Uterus (tissue), 2 donors: ENCODE measurements around the gene CHRM4.

Experiments used
- POLR2A ChIP-seq, 2 donors: fragments of 450-650 bp; IDR thresholded peaks; one replicate each; pipeline ENCODE4 v1.6.1; 2016; ENCODE audit warnings: antibody characterized with exemption in 2 of 2, mild to moderate bottlenecking in 1 of 2, moderate library complexity in 1 of 2
- TF ChIP-seq, protein P1 (sequence below), 4 experiments: fragments of 200-600 bp in 2 of 4; fragments of 450-650 bp in 2 of 4; sonication (generic) in 2 of 4; IDR thresholded peaks; one replicate each; pipeline ENCODE4 v1.5.1; 2016 to 2019; ENCODE audit warnings: antibody characterized with exemption in 4 of 4, mild to moderate bottlenecking in 2 of 4, moderate library complexity in 1 of 4

DNA sequence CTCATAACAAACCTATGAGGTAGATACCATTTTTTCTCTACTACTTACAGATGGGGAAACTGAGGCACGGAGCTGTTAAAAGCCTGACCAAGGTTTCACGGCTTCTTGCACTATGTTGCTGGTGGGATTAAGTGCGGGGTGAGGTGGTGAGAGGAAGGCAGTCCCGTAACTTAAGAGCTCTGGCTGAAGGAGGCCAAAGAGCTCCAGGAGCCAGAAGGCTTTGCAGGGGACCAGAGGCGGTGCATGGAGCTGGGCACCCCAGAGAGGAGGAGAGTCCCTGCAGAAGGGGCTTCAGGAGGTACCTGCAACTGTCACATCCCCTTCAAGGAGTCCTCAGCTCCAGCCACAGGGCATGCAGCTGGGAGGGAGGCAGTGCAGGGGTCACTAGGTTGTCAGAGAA, 4.1 kb downstream of the CHRM4 start:
- no peak for TF ChIP-seq POLR2A (IDR thresholded peaks at IDR 0.05)
- TF ChIP-seq, protein P1, sequence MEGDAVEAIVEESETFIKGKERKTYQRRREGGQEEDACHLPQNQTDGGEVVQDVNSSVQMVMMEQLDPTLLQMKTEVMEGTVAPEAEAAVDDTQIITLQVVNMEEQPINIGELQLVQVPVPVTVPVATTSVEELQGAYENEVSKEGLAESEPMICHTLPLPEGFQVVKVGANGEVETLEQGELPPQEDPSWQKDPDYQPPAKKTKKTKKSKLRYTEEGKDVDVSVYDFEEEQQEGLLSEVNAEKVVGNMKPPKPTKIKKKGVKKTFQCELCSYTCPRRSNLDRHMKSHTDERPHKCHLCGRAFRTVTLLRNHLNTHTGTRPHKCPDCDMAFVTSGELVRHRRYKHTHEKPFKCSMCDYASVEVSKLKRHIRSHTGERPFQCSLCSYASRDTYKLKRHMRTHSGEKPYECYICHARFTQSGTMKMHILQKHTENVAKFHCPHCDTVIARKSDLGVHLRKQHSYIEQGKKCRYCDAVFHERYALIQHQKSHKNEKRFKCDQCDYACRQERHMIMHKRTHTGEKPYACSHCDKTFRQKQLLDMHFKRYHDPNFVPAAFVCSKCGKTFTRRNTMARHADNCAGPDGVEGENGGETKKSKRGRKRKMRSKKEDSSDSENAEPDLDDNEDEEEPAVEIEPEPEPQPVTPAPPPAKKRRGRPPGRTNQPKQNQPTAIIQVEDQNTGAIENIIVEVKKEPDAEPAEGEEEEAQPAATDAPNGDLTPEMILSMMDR (IDR thresholded peaks at IDR 0.05), result no peak
